ENCODE measurements around the gene TLCD4.

DNA sequence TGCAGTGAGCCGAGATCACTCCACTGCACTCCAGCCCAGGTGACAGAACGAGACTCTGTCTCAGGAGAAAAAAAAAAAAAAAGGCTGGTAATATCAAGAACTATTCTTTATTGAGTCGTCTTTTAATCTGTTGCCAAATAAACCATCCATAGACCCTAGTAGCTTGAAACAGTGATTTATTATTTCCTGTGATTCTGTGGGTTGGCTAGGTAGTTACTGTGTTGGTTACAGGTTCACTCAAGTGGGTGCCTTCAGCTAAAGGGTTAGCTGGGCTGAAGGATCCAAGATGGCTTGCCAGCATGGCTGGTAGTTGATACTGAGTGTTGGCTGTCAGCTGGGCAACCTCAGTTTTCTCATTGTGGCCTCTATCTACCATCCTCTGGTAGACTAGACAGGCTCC, 9.2 kb downstream of the TLCD4 start:
- TF ChIP-seq, protein P1, sequence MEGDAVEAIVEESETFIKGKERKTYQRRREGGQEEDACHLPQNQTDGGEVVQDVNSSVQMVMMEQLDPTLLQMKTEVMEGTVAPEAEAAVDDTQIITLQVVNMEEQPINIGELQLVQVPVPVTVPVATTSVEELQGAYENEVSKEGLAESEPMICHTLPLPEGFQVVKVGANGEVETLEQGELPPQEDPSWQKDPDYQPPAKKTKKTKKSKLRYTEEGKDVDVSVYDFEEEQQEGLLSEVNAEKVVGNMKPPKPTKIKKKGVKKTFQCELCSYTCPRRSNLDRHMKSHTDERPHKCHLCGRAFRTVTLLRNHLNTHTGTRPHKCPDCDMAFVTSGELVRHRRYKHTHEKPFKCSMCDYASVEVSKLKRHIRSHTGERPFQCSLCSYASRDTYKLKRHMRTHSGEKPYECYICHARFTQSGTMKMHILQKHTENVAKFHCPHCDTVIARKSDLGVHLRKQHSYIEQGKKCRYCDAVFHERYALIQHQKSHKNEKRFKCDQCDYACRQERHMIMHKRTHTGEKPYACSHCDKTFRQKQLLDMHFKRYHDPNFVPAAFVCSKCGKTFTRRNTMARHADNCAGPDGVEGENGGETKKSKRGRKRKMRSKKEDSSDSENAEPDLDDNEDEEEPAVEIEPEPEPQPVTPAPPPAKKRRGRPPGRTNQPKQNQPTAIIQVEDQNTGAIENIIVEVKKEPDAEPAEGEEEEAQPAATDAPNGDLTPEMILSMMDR (conservative IDR thresholded peaks at IDR 0.05; ENCODE audit: low read length): no peak
- TF ChIP-seq EZH2phosphoT487 (IDR thresholded peaks at IDR 0.05; ENCODE audit: borderline replicate concordance, low read depth, low read length): no peak
